Ectodermal cell (in vitro differentiated cells): Measurements from ENCODE around the gene SENP3.
"Not testable (repeated sequence)": the region's sequence is repeated elsewhere in the genome, so short reads cannot be mapped to it uniquely, and the experiment has no call there.

Experiments used
- H3K27ac ChIP-seq: 2 replicates; pipeline ENCODE4 v1.7.0; 2013; ENCODE audit warnings: mild to moderate bottlenecking, low read depth, low read length; ENCODE audit not compliant: insufficient read depth, poor library complexity, severe bottlenecking
- H3K27me3 ChIP-seq: 2 replicates; pipeline ENCODE4 v1.7.0; 2013; ENCODE audit warnings: mild to moderate bottlenecking, low read length; ENCODE audit not compliant: insufficient read depth, control insufficient read depth, poor library complexity, severe bottlenecking
- H3K36me3 ChIP-seq: one replicate; pipeline ENCODE4 v1.7.0; 2013; ENCODE audit warnings: low read length; ENCODE audit not compliant: control insufficient read depth, insufficient read depth
- H3K4me1 ChIP-seq: one replicate; pipeline ENCODE4 v1.7.0; 2013; ENCODE audit warnings: low read length; ENCODE audit not compliant: control insufficient read depth, insufficient read depth
- H3K4me3 ChIP-seq: 2 replicates; pipeline ENCODE4 v1.7.0; 2013; ENCODE audit warnings: low read depth, low read length, control low read depth; ENCODE audit not compliant: insufficient read depth
- H3K9me3 ChIP-seq: 2 replicates; pipeline ENCODE4 v1.7.0; 2013; ENCODE audit warnings: mild to moderate bottlenecking, low read length, moderate library complexity; ENCODE audit not compliant: control insufficient read depth
- WGBS, 2 experiments: methylation state at CpG; one replicate each; pipeline ENCODE4 v1.1.7; 2013; ENCODE audit warnings: missing lambda C conversion rate in 2 of 2; 5-methylcytosine and 5-hydroxymethylcytosine counted together

The SENP3 gene

DNA sequence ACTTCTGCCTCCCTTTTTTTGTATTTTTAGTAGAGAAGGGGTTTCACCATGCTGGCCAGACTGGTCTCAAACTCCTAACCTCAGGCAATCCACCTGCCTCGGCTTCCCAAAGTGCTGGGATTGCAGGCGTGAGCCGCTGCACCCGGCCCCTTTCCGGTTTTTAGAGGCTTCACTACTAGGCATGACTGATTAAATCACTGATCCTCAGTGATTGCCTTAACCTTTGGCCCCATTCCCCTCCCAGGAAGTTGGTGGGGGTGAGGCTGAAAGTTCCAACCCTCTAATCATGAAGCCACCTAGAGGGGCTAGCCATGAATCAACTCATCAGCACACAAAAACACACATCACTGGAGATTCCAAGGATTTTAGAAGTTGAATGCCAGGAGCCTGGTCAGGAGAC, 35.8 kb downstream of the SENP3 start:
- H3K9me3 ChIP-seq, H3K27ac ChIP-seq, H3K4me3 ChIP-seq, H3K27me3 ChIP-seq, H3K4me1 ChIP-seq: not testable (repeated sequence)
- 84 to 92% methylated on average over 5 of the region's 5 CpGs for WGBS, 2 experiments
- H3K36me3 ChIP-seq = peaks cover 43% of the 10 kb centered on the region

DNA sequence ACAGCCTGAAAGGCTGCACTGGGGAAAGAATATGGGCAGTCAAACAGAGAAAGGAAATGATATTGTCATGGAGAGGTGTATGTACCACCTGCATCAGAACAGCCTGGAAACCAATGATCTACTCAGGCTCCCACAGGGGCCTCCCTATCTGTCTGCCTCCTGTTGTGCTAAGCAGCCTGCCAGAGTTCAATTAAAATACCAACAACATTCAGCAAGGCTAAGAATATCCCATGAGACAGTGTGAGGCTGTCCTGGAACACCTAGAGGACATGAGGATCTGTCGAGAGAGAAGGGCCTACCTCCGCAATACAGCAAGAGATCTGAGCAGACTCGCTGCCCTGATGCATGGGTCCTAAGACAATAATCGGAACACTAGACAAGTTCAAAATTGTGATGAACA, 44.6 kb downstream of the SENP3 start:
- no peaks in the 10 kb centered on the region for H3K27me3 ChIP-seq
- 97 to 99% methylated on average over 4 of the region's 4 CpGs for WGBS, 2 experiments
- H3K27ac ChIP-seq = no peak overlapping the region
- H3K9me3 ChIP-seq = no peaks in the 10 kb centered on the region
- peaks cover 28% of the 10 kb centered on the region for H3K36me3 ChIP-seq
- no peaks in the 10 kb centered on the region for H3K4me1 ChIP-seq
- H3K4me3 ChIP-seq = no peak overlapping the region

DNA sequence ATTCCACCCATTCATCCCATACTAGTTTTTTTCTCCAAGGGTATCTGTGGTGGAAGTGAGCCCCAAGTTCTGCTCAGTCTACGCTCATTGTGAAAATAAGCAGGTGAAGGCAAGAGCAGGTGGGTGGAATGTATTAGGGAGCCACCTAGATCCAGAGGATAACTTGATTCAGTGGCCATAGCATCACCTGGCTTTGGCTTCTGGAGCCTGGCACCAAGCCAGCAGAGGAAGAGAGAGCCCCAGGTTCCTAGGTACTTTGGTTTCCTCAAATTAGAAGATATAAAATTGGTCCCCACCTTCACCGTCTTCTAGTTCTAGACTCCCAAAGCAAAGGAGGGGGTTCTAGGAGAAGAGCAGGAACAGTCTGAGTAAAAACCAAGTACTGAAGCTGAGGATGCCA, 48.9 kb downstream of the SENP3 start:
- Histone ChIP-seq H3K36me3 (peaks cover 4% of the 10 kb centered on the region), H3K9me3 (no peaks in the 10 kb centered on the region), H3K4me1 (peaks cover 6% of the 10 kb centered on the region), H3K27ac (no peak overlapping the region), H3K27me3 (no peaks in the 10 kb centered on the region), H3K4me3 (no peak overlapping the region)
- WGBS, 2 experiments = 97 to 98% methylated on average over 2 of the region's 2 CpGs

DNA sequence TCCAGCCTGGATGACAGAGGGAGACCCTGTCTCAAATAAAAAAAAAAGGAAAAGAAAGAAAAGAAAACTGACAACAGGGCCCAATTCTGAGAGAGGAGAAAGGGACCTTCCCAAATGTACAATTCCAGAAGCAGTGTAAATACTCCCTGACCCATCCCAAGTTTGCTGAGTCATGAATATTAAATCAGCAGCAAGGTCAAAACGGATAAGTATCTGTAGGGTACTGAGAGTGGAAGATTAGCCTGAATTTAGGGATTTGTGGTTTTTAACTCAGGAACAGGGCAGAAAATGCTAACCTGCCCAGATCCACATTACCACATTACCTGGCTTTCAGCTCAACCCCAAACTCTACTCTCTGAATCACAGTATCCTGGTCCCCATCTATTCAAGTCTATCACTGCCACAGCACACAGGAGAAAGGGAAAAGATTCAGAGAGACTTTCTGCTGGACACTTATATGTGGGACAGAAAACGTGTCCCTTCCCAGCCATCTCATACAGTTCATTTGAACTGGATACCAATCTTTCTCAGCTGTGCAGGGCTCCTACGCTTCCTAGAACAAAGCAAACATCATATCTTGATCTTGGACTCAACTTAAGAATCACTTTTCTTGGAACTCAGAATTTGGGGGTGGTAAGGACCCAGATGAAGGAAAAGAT, 50.0 kb downstream of the SENP3 start:
- Histone ChIP-seq H3K9me3 (no peaks in the 10 kb centered on the region), H3K36me3 (no peaks in the 10 kb centered on the region), H3K4me3 (no peak overlapping the region), H3K4me1 (peaks cover 6% of the 10 kb centered on the region), H3K27me3 (no peaks in the 10 kb centered on the region), H3K27ac (no peak overlapping the region)
- WGBS, 2 experiments = 77 to 93% methylated on average over 3 of the region's 3 CpGs

- no peak overlapping the region for H3K27ac ChIP-seq
- H3K4me1 ChIP-seq = peaks cover 6% of the 10 kb centered on the region
- 97 to 98% methylated on average over 1 of the region's 1 CpG for WGBS, 2 experiments
- no peaks in the 10 kb centered on the region for H3K27me3 ChIP-seq
- no peaks in the 10 kb centered on the region for H3K9me3 ChIP-seq
- no peaks in the 10 kb centered on the region for H3K36me3 ChIP-seq
- H3K4me3 ChIP-seq = no peak overlapping the region
Observed at GRCh38 chr17:7612294-7612640, 50.5 kb downstream of the SENP3 start.

DNA sequence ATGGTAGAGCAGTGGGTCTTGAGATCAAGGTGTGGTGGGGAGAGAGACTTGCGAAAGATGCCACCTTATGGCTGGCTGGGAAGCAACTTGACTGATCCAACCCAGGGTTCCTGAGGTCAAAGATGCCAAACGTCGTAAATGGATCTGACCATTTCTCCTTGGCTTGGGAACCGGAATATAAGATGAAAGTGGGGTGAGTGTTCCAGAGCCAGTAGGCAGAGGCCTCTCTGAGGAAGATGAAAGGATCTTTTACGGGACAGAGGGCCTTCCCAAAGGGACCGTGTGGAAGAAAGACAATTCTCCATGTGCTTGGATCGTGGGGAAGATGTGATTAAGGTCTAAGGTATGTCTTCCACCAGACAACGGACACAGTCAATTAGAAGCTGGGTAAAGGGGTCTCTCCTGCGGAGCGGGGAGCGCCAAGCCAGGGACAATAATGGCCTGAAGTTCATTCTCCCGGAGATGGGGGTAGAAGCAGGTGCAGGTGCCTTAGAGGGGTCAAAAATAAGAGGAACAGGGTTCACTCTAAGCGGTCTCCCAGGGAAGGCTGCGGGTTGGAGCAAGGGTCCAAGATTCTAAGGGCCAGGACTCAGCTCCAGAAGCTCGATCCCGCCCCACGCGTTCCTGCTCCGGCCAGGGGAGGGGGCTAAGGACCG, 52.2 kb downstream of the SENP3 start:
- no peaks in the 10 kb centered on the region for H3K9me3 ChIP-seq
- H3K36me3 ChIP-seq = no peaks in the 10 kb centered on the region
- peaks cover 6% of the 10 kb centered on the region for H3K4me1 ChIP-seq
- no peaks in the 10 kb centered on the region for H3K27me3 ChIP-seq
- peak overlapping the region; percentile 72 for H3K27ac ChIP-seq
- WGBS, 2 experiments = 9 to 10% methylated on average over 20 of the region's 20 CpGs
- peak overlapping the region; percentile 53 for H3K4me3 ChIP-seq

GRCh38 chr17:7614425-7615264, 52.9 kb downstream of the SENP3 start, which contains the start of gene FXR2:
Gene FXR2 (minus strand): TSS chr17:7614897. CDS start chr17:7614532, 365 bp downstream.
- no peaks in the 10 kb centered on the region for H3K36me3 ChIP-seq
- H3K4me1 ChIP-seq = peaks cover 6% of the 10 kb centered on the region
- 0% methylated on average over 93 of the region's 93 CpGs for WGBS, 2 experiments
- H3K4me3 ChIP-seq = peak within 1 kb of the TSS; percentile 53
- H3K9me3 ChIP-seq = no peaks in the 10 kb centered on the region
- H3K27me3 ChIP-seq = no peaks in the 10 kb centered on the region
- H3K27ac ChIP-seq = peak within 1 kb of the TSS; percentile 72

- peak overlapping the region; percentile 27 for H3K4me3 ChIP-seq
- 19 to 21% methylated on average over 27 of the region's 28 CpGs for WGBS, 2 experiments
Observed at GRCh38 chr17:7615265-7615747, 53.6 kb downstream of the SENP3 start.

GRCh38 chr17:7618608-7619007, 56.9 kb downstream of the SENP3 start:
- no peak overlapping the region for H3K27ac ChIP-seq
- H3K4me3 ChIP-seq = no peak overlapping the region
- H3K9me3 ChIP-seq = no peaks in the 10 kb centered on the region
- no peaks in the 10 kb centered on the region for H3K36me3 ChIP-seq
- H3K27me3 ChIP-seq = no peaks in the 10 kb centered on the region
- peaks cover under 1% of the 10 kb centered on the region for H3K4me1 ChIP-seq
- 92% methylated on average over 5 of the region's 5 CpGs for whole genome bisulfite sequencing, 2 experiments

More at GRCh38 chr17:7615265-7615747, 53.6 kb downstream of the SENP3 start:
- H3K9me3 ChIP-seq = no peaks in the 10 kb centered on the region
- no peaks in the 10 kb centered on the region for H3K27me3 ChIP-seq
- peaks cover 6% of the 10 kb centered on the region for H3K4me1 ChIP-seq
- H3K27ac ChIP-seq = peak overlapping the region; percentile 58
- no peaks in the 10 kb centered on the region for H3K36me3 ChIP-seq

DNA sequence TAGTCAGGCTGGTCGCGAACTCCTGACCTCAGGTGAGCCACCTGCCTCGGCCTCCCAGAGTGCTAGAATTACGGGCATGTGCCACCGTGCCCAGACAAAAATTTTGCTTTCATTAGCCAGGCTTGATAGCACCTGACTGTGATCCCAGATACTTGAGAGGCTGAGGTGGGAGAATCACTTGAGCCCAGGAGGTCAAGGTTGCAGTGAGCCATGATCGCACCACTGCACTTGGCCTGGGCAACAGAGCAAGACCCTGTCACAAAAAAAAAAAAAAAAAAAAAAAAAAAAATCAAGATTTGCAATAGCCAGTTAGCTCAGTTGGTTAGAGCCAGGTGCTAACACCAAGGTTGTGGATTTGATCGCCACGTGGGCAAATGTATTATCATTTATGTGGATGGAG, 59.1 kb downstream of the SENP3 start:
- 94% methylated on average over 8 of the region's 8 CpGs for WGBS, 2 experiments

More for the DNA sequence above, 59.1 kb downstream of the SENP3 start:
- no peaks in the 10 kb centered on the region for H3K4me1 ChIP-seq
- H3K36me3 ChIP-seq = no peaks in the 10 kb centered on the region
- no peak overlapping the region for H3K27ac ChIP-seq
- no peak overlapping the region for H3K4me3 ChIP-seq
- H3K27me3 ChIP-seq = no peaks in the 10 kb centered on the region
- no peaks in the 10 kb centered on the region for H3K9me3 ChIP-seq
